MV-4-11 (cell line): ENCODE results near the gene SGIP1.
A peak's percentile ranks its signal among the peaks of the same experiment; 100 is the strongest.
"Not testable (repeated sequence)": the region's sequence is repeated elsewhere in the genome, so short reads cannot be mapped to it uniquely, and the experiment has no call there.

Source experiments
- DNase-seq: peaks from one replicate; lab custom pipeline; 2025; lab: John Stamatoyannopoulos, UW

SGIP1 gene

GRCh38 chr1:66681686-66682085 lies 147.7 kb downstream of the SGIP1 start:
- DNase-seq = no peak

GRCh38 chr1:66682106-66682505 lies 148.2 kb downstream of the SGIP1 start:
- DNase-seq = no peak

- DNase-seq = no peak
These were observed 150.4 kb downstream of the SGIP1 start for GRCh38 chr1:66684353-66684752.

GRCh38 chr1:66685265-66685664 lies 151.3 kb downstream of the SGIP1 start:
- no peak for DNase-seq

- DNase-seq = no peak
These were observed 151.7 kb downstream of the SGIP1 start for GRCh38 chr1:66685670-66686069.

GRCh38 chr1:66686406-66686805 lies 152.5 kb downstream of the SGIP1 start:
- no peak for DNase-seq

- no peak for DNase-seq
These were observed 153.4 kb downstream of the SGIP1 start for GRCh38 chr1:66687358-66687757.

GRCh38 chr1:66690666-66691381 lies 156.9 kb downstream of the SGIP1 start:
- DNase-seq = no peak

GRCh38 chr1:66692681-66693080 lies 158.7 kb downstream of the SGIP1 start:
- no peak for DNase-seq

GRCh38 chr1:66693856-66694255 lies 159.9 kb downstream of the SGIP1 start:
- no peak for DNase-seq

- DNase-seq = no peak
These were observed 161.2 kb downstream of the SGIP1 start for GRCh38 chr1:66695116-66695515.

- DNase-seq = no peak
These were observed 162.8 kb downstream of the SGIP1 start for GRCh38 chr1:66696771-66697170.

GRCh38 chr1:66699213-66699612 lies 165.3 kb downstream of the SGIP1 start:
- no peak for DNase-seq

- DNase-seq = no peak
These were observed 170.4 kb downstream of the SGIP1 start for GRCh38 chr1:66704177-66704875.

- no peak for DNase-seq
These were observed 171.2 kb downstream of the SGIP1 start for GRCh38 chr1:66705110-66705509.

GRCh38 chr1:66711420-66711819 lies 177.5 kb downstream of the SGIP1 start:
- no peak for DNase-seq

GRCh38 chr1:66712839-66713238 lies 178.9 kb downstream of the SGIP1 start:
- no peak for DNase-seq

GRCh38 chr1:66723985-66724384 lies 190.0 kb downstream of the SGIP1 start:
- no peak for DNase-seq

GRCh38 chr1:66725885-66726665 lies 192.1 kb downstream of the SGIP1 start:
- peak; percentile 70 for DNase-seq

- DNase-seq = no peak
These were observed 194.1 kb downstream of the SGIP1 start for GRCh38 chr1:66728021-66728420.

GRCh38 chr1:66728716-66729115 lies 194.8 kb downstream of the SGIP1 start:
- DNase-seq = not testable (repeated sequence)

GRCh38 chr1:66729119-66729518 lies 195.2 kb downstream of the SGIP1 start:
- no peak for DNase-seq

- DNase-seq = no peak
These were observed 195.6 kb downstream of the SGIP1 start for GRCh38 chr1:66729523-66729922.
